ENCODE data around the gene TRIM72. TPM values are rescaled to one million over a fixed set of nuclear protein-coding genes. Genes with fewer than 3 reads are reported as not detected.
A peak's percentile ranks its signal among the peaks of the same experiment; 100 is the strongest.
"Not testable (repeated sequence)": the region's sequence is repeated elsewhere in the genome, so short reads cannot be mapped to it uniquely, and the experiment has no call there.

The TRIM72 gene
- total RNA-seq, 2 experiments from 2014 or later = 0.04 TPM; not detected in 1

GRCh38 chr16:31229501-31229900 is 15.6 kb downstream of the TRIM72 start:
- POLR2A ChIA-PET = no interaction called here
- H3K27ac Mint-ChIP-seq = no peak overlapping the region
- H3K4me1 Mint-ChIP-seq = no peaks in the 10 kb centered on the region
- H3K36me3 Mint-ChIP-seq (ENCODE audit: low read depth) = no peaks in the 10 kb centered on the region
- H3K27me3 Mint-ChIP-seq = peaks cover 3% of the 10 kb centered on the region
- ATAC-seq (no peak), DNase-seq (no peak)
- H3K9me3 Mint-ChIP-seq (ENCODE audit: low read depth) = no peaks in the 10 kb centered on the region
- H3K4me3 Mint-ChIP-seq = no peak overlapping the region
- intact Hi-C loops (cut with DNase I, micrococcal nuclease) = no loop called here
- CTCF ChIA-PET = interaction anchor here (0.9 kb wide), 1 partner anchor 225 kb away, joined by 3 read pairs; no protein-coding TSS in a partner anchor

- DNase-seq = no peak
- POLR2A ChIA-PET = no interaction called here
- no peaks in the 10 kb centered on the region for H3K36me3 Mint-ChIP-seq (ENCODE audit: low read depth)
- CTCF ChIA-PET = no interaction called here
- ATAC-seq = no peak
- H3K27me3 Mint-ChIP-seq = no peaks in the 10 kb centered on the region
- no peaks in the 10 kb centered on the region for H3K9me3 Mint-ChIP-seq (ENCODE audit: low read depth)
- no peak overlapping the region for H3K4me3 Mint-ChIP-seq
- intact Hi-C loops (cut with DNase I, micrococcal nuclease) = no loop called here
- no peaks in the 10 kb centered on the region for H3K4me1 Mint-ChIP-seq
- no peak overlapping the region for H3K27ac Mint-ChIP-seq
These were observed 24.1 kb downstream of the TRIM72 start for GRCh38 chr16:31238041-31238440.

GRCh38 chr16:31242206-31242605 is 28.3 kb downstream of the TRIM72 start:
- DNase-seq (no peak), ATAC-seq (no peak)
- Mint-ChIP-seq H3K4me3 (no peak overlapping the region), H3K9me3 (ENCODE audit: low read depth) (no peaks in the 10 kb centered on the region), H3K27ac (no peak overlapping the region), H3K4me1 (no peaks in the 10 kb centered on the region), H3K36me3 (ENCODE audit: low read depth) (no peaks in the 10 kb centered on the region), H3K27me3 (no peaks in the 10 kb centered on the region)
- intact Hi-C loops (cut with DNase I, micrococcal nuclease) = no loop called here
- ChIA-PET POLR2A (no interaction called here), CTCF (no interaction called here)

DNA sequence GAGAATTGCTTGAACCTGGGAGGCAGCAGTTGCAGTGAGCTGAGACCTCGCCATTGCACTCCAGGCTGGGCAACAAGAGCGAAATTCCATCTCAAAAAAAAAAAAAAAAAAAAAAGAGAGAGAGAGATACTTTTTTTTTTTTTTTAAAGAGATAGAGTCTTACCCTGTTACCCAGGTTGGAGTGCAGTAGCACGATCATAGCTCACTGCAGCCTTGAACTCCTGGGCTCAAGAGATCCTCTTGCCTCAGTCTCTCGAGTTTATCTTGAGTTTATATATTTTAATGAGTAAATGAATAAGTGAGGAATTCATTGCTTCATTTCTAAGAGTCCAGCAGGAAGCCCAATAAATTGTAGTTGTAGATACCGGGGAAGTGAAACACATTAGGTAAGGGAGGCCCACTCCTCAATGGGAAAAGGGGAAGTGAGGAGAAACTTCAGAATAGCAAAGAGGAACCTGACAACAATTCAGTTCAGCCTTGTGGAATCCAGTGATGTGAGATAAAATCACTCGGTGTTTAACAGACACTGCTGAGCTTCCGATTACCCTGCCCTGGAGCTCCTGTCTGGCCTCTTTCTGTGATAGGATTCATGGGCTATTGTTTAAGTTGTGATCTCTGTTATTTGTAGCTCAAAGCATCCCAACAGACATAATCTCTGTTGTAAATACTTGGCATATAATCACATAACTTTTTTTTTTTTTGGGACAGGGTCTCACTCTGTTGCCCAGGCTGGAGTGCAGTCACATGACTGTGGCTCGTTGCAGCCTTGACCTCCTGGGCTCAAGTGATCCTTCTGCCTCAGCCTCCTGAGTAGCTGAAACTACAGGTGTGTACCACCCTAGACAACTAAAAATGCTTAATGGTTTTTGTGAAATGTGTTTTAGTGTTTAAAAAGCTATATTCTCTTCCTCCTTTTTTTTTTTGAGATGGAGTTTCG is 30.1 kb downstream of the TRIM72 start:
- no peaks in the 10 kb centered on the region for H3K4me1 Mint-ChIP-seq
- H3K36me3 Mint-ChIP-seq (ENCODE audit: low read depth) = no peaks in the 10 kb centered on the region
- intact Hi-C loops (cut with DNase I, micrococcal nuclease) = no loop called here
- ChIA-PET CTCF (interaction anchor here (0.5 kb wide), 1 partner anchor 35 kb away, joined by 3 read pairs; no protein-coding TSS in a partner anchor), POLR2A (no interaction called here)
- H3K27me3 Mint-ChIP-seq = no peaks in the 10 kb centered on the region
- no peak overlapping the region for H3K4me3 Mint-ChIP-seq
- no peaks in the 10 kb centered on the region for H3K9me3 Mint-ChIP-seq (ENCODE audit: low read depth)
- no peak for ATAC-seq
- no peak for DNase-seq
- no peak overlapping the region for H3K27ac Mint-ChIP-seq

DNA sequence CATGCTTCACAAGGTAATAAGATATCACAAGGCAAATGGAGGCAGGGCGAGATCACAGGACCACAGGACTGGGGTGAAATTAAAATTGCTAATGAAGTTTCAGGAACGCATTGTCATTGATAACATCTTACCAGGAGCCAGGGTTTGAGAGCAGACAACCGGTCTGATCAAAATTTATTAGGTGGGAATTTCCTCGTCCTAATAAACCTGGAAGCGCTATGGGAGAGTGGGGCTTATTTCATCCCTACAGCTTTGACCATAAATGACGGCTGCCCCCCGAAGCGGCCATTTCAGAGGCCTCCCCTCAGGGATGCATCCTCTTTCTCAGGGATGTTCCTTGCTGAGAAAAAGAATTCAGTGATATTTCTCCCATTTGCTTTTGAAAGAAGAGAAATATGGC is 31.7 kb downstream of the TRIM72 start:
- H3K36me3 Mint-ChIP-seq (ENCODE audit: low read depth); ATAC-seq; intact Hi-C loops (cut with DNase I, micrococcal nuclease); DNase-seq; H3K27ac Mint-ChIP-seq; H3K4me3 Mint-ChIP-seq; H3K27me3 Mint-ChIP-seq; H3K9me3 Mint-ChIP-seq (ENCODE audit: low read depth); H3K4me1 Mint-ChIP-seq; POLR2A ChIA-PET; CTCF ChIA-PET: not testable (repeated sequence)

- Mint-ChIP-seq H3K27ac (no peak overlapping the region), H3K4me3 (no peak overlapping the region), H3K9me3 (ENCODE audit: low read depth) (no peaks in the 10 kb centered on the region), H3K4me1 (peaks cover 11% of the 10 kb centered on the region), H3K36me3 (ENCODE audit: low read depth) (no peaks in the 10 kb centered on the region), H3K27me3 (no peaks in the 10 kb centered on the region)
- POLR2A ChIA-PET = no interaction called here
- intact Hi-C loops (cut with DNase I, micrococcal nuclease) = no loop called here
- CTCF ChIA-PET = no interaction called here
- ATAC-seq (no peak), DNase-seq (no peak)
These were observed 32.4 kb downstream of the TRIM72 start for GRCh38 chr16:31246296-31246695.

GRCh38 chr16:31248344-31248743 is 34.4 kb downstream of the TRIM72 start:
- no peaks in the 10 kb centered on the region for H3K36me3 Mint-ChIP-seq (ENCODE audit: low read depth)
- no peak overlapping the region for H3K4me3 Mint-ChIP-seq
- peaks cover 1% of the 10 kb centered on the region for H3K27me3 Mint-ChIP-seq
- intact Hi-C loops (cut with DNase I, micrococcal nuclease) = no loop called here
- H3K9me3 Mint-ChIP-seq (ENCODE audit: low read depth) = no peaks in the 10 kb centered on the region
- CTCF ChIA-PET = interaction anchor here (1.7 kb wide), 1 partner anchor 9 kb away, joined by 3 read pairs; no protein-coding TSS in a partner anchor
- DNase-seq = no peak
- H3K27ac Mint-ChIP-seq = no peak overlapping the region
- H3K4me1 Mint-ChIP-seq = peaks cover 17% of the 10 kb centered on the region
- no peak for ATAC-seq
- POLR2A ChIA-PET = no interaction called here

GRCh38 chr16:31250782-31251384 is 37.0 kb downstream of the TRIM72 start:
- ChIA-PET POLR2A (no interaction called here), CTCF (no interaction called here)
- H3K36me3 Mint-ChIP-seq (ENCODE audit: low read depth) = no peaks in the 10 kb centered on the region
- peaks cover 26% of the 10 kb centered on the region for H3K4me1 Mint-ChIP-seq
- no peak overlapping the region for H3K4me3 Mint-ChIP-seq
- no peaks in the 10 kb centered on the region for H3K9me3 Mint-ChIP-seq (ENCODE audit: low read depth)
- H3K27ac Mint-ChIP-seq = peak overlapping the region; percentile 1
- peaks cover 1% of the 10 kb centered on the region for H3K27me3 Mint-ChIP-seq
- DNase-seq (no peak), ATAC-seq (peak; percentile 43)
- intact Hi-C loops (cut with DNase I, micrococcal nuclease) = no loop called here

DNA sequence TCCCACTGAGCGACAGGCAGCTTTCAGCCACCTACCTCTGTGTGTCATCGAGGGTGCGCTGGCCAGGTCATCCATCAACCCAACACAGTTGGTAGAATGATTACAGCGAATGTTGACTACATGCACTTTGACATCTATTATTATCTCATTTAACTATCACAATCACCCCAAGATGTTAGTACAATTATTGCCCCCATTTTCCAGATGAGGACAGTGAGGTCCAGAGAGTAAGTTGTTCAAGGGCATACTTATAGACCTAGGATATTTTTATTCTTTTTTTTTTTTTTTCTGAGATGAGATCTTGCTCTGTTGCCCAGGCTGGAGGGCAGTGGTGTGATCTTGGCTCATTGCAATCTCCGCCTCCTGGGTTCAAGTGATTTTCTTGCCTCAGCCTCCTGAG is 37.5 kb downstream of the TRIM72 start:
- H3K27ac Mint-ChIP-seq = peak overlapping the region; percentile 1
- no peak overlapping the region for H3K4me3 Mint-ChIP-seq
- H3K27me3 Mint-ChIP-seq = peaks cover 1% of the 10 kb centered on the region
- POLR2A ChIA-PET = no interaction called here
- ATAC-seq (no peak), DNase-seq (no peak)
- H3K36me3 Mint-ChIP-seq (ENCODE audit: low read depth) = no peaks in the 10 kb centered on the region
- H3K9me3 Mint-ChIP-seq (ENCODE audit: low read depth) = no peaks in the 10 kb centered on the region
- H3K4me1 Mint-ChIP-seq = peaks cover 26% of the 10 kb centered on the region
- CTCF ChIA-PET = no interaction called here
- intact Hi-C loops (cut with DNase I, micrococcal nuclease) = no loop called here

DNA sequence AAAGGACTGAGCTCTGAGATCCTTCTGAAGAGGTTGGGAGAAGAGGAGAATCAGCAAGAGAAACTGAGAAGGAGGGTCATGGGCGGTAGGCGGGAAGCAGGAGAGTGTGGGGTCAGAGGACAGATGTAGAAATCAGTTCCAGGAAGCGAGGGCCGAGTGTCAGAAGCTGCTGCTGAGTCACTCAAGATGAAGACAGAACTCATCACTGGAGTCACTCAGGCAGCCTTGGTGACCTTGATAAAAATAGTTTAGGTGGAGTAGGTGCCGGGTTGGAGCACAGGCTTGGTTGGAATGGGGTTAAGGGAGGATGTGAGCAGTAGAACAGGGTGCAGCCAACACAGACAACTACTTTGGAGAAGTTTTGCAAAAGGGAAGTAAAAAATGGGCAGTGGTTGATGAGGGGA is 39.7 kb downstream of the TRIM72 start:
- H3K9me3 Mint-ChIP-seq (ENCODE audit: low read depth) = no peaks in the 10 kb centered on the region
- intact Hi-C loops (cut with DNase I, micrococcal nuclease) = no loop called here
- CTCF ChIA-PET = interaction anchor here (0.6 to 1.4 kb wide), 3 partner anchors 11 to 590 kb away, joined by 3 to 5 read pairs (median 5); no protein-coding TSS in a partner anchor

DNA sequence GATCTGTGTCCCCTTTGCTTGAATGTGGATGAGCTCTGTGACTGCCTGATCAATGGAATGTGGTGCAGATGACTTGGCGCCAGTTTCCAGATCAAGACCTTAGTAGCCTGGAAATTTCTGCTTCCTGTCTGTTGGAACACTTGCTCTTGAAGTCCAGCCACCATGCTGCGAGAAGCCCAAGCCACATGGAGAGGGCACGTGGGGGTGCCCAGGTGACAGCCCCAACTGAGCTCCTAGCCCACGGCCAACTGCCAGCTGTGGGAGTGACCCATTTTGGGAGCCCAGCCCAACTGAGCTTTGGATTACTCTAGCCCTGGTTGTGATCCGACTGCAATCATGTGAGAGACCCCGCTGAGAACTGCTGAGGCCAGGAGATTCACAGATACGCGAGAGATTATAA is 42.5 kb downstream of the TRIM72 start:
- ChIA-PET POLR2A (no interaction called here), CTCF (interaction anchor here (0.6 to 0.9 kb wide), 3 partner anchors 9 to 304 kb away, joined by 3 read pairs; no protein-coding TSS in a partner anchor)
- Mint-ChIP-seq H3K4me1 (peaks cover 18% of the 10 kb centered on the region), H3K27me3 (peaks cover 3% of the 10 kb centered on the region), H3K36me3 (ENCODE audit: low read depth) (no peaks in the 10 kb centered on the region), H3K9me3 (ENCODE audit: low read depth) (no peaks in the 10 kb centered on the region), H3K27ac (no peak overlapping the region), H3K4me3 (no peak overlapping the region)
- intact Hi-C loops (cut with DNase I, micrococcal nuclease) = no loop called here
- DNase-seq (no peak), ATAC-seq (no peak)

More for the DNA sequence above, 39.7 kb downstream of the TRIM72 start:
- DNase-seq = peak; percentile 72
- no peak overlapping the region for H3K4me3 Mint-ChIP-seq
- peaks cover 1% of the 10 kb centered on the region for H3K27me3 Mint-ChIP-seq
- H3K4me1 Mint-ChIP-seq = peaks cover 26% of the 10 kb centered on the region
- POLR2A ChIA-PET = interaction anchor here (0.9 kb wide), 1 partner anchor 11 kb away, joined by 3 read pairs; no protein-coding TSS in a partner anchor
- no peaks in the 10 kb centered on the region for H3K36me3 Mint-ChIP-seq (ENCODE audit: low read depth)
- ATAC-seq = peak; percentile 88
- H3K27ac Mint-ChIP-seq = peak overlapping the region; percentile 66

DNA sequence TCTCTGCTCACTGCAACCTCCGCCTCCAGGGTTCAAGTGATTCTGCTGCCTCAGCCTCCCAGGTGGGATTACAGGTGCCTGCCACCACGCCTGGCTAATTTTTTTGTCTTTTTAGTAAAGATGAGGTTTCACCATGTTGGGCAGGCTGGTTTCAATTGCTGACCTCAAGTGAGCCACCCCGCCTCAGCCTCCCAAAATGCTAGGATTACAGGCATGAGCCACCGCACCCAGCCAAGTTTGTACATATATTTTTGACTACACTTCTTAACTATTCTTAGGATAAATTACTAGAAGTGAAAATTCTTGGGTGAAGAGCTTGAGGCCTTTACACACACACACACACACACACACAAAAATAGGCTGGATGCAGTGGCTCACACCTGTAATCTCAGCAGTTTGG is 44.4 kb downstream of the TRIM72 start:
- peaks cover 15% of the 10 kb centered on the region for H3K4me1 Mint-ChIP-seq
- ATAC-seq (no peak), DNase-seq (no peak)
- H3K36me3 Mint-ChIP-seq (ENCODE audit: low read depth) = no peaks in the 10 kb centered on the region
- ChIA-PET POLR2A (no interaction called here), CTCF (interaction anchor here (1.3 to 1.4 kb wide), 2 partner anchors 116 to 259 kb away, joined by 3 to 6 read pairs; no protein-coding TSS in a partner anchor)
- no peak overlapping the region for H3K27ac Mint-ChIP-seq
- no peak overlapping the region for H3K4me3 Mint-ChIP-seq
- intact Hi-C loops (cut with DNase I, micrococcal nuclease) = no loop called here
- H3K9me3 Mint-ChIP-seq (ENCODE audit: low read depth) = no peaks in the 10 kb centered on the region
- peaks cover 2% of the 10 kb centered on the region for H3K27me3 Mint-ChIP-seq
